Upper lobe of left lung (tissue), 4 donors: ENCODE results near the gene SECISBP2.

Experiments
- CTCF ChIP-seq, 6 experiments: fragments of 450-650 bp in 4 of 6; fragments of 200-600 bp in 2 of 6; sonication (generic) in 2 of 6; IDR thresholded peaks; one replicate each; pipeline ENCODE4 v1.5.1; 2016 to 2019; ENCODE audit warnings: antibody characterized with exemption in 6 of 6
- EP300 ChIP-seq, 4 donors: sonication (generic); formaldehyde crosslinking; IDR thresholded peaks; one replicate each; pipeline ENCODE4 v1.5.1; 2017; ENCODE audit warnings: antibody characterized with exemption in 4 of 4, control low read depth in 2 of 4

GRCh38 chr9:89407070-89407469 is 88.8 kb downstream of the SECISBP2 start:
- TF ChIP-seq CTCF (IDR thresholded peaks at IDR 0.05) (no peak), EP300 (IDR thresholded peaks at IDR 0.05) (no peak)
